Superior temporal gyrus (tissue), 1 donor: ENCODE data around the gene MUS81.
A peak's percentile ranks its signal among the peaks of the same experiment; 100 is the strongest.
"Not testable (repeated sequence)": the region's sequence is repeated elsewhere in the genome, so short reads cannot be mapped to it uniquely, and the experiment has no call there.

ENCODE experiments used
- DNase-seq: peaks from one replicate; pipeline ENCODE4 v3.0.0-alpha.2; 2016; ENCODE audit errors: extremely low spot score

The MUS81 gene, protein sequence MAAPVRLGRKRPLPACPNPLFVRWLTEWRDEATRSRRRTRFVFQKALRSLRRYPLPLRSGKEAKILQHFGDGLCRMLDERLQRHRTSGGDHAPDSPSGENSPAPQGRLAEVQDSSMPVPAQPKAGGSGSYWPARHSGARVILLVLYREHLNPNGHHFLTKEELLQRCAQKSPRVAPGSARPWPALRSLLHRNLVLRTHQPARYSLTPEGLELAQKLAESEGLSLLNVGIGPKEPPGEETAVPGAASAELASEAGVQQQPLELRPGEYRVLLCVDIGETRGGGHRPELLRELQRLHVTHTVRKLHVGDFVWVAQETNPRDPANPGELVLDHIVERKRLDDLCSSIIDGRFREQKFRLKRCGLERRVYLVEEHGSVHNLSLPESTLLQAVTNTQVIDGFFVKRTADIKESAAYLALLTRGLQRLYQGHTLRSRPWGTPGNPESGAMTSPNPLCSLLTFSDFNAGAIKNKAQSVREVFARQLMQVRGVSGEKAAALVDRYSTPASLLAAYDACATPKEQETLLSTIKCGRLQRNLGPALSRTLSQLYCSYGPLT

DNA sequence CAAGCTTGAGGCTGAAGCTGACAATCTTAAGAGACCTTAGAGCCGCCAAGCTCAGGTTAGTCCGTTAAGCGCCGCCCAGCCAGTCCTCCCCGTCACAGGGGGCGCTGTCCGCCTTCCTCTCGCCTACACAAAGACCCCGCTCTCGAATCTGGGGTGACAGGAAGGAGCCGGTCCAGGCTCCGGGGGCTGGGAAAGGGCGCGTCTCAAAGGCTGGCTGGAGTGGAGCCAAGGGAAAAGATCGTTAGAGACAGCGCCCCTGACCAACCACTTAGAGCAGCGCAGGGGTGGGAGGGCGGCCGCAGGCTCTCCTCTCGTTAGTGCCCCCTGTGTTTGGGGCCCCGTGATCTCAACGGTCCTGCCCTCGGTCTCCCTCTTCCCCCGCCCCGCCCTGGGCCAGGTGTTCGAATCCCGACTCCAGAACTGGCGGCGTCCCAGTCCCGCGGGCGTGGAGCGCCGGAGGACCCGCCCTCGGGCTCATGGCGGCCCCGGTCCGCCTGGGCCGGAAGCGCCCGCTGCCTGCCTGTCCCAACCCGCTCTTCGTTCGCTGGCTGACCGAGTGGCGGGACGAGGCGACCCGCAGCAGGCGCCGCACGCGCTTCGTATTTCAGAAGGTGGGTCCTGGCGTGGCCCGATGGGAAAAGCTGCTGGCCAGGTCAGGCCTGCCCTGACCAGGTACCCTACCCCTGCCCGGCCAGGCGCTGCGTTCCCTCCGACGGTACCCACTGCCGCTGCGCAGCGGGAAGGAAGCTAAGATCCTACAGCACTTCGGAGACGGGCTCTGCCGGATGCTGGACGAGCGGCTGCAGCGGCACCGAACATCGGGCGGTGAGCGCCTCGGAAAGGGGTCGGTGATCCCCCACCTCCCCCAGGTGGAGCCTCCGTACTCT, at the start of gene MUS81:
TSS of gene MUS81 (plus strand) at position 156 of the 887 bp plus-strand sequence. CDS start at position 477, 321 bp downstream.
- DNase-seq: peak; percentile 95

DNA sequence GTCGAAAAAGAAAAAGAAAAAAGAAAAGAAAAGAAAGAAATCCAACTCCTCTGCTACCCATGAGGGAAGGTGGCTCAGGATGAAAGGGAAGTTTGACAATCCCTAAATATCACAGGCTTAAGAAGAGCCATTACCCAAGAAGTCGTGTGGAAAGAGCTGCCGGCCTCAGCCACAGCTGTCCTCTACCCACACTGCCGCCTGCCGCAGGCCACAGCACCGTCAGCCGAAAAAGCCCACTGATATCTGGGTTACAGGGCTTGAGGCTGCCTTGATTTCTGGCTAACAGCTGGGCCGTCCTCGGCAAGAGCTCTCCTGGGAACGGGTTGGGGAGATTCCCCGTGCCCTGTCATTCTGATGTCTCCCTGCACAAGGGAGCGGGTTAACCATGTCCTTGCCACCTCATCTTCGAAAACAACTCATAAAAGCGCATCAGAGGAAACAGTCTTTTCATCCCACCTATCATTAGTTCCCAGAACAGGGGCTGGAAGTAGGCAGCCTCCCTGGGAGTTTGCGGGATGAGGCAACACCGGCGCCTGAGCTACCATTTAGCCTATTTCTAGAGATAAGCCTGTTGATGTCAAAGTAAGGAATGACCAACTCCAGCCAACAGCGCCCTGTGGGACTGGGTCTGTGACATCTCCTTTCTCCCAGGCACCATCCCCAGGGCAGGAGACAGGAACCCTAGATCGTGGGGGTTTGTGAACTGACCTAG, 48.3 kb upstream of the MUS81 start:
- no peak for DNase-seq

- no peak for DNase-seq
Measured at GRCh38 chr11:65814131-65814985, 45.9 kb upstream of the MUS81 start.

- no peak for DNase-seq
Measured at GRCh38 chr11:65814986-65815565, 45.2 kb upstream of the MUS81 start.

DNA sequence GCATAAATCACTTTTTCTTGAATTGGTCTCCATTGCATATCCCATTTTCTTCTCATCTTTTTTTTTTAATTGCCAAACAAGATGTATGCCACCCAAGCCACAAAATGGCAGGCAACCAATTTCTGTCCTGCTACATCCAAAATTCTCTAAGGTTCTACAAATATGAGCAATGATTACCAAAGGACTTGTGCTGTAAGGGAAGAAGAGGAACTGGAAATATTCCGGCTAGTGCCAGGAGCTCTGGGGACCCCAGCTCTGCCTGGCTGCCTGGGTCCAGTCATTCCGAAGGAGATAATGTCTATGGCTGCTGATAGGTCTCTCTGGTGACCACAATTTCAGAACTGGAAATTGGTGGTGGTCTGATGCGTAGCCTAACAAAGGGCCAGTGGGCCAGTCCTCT, 43.5 kb upstream of the MUS81 start:
- DNase-seq: no peak

- DNase-seq: peak; percentile 23
Measured at GRCh38 chr11:65817312-65817834, 42.9 kb upstream of the MUS81 start.

DNA sequence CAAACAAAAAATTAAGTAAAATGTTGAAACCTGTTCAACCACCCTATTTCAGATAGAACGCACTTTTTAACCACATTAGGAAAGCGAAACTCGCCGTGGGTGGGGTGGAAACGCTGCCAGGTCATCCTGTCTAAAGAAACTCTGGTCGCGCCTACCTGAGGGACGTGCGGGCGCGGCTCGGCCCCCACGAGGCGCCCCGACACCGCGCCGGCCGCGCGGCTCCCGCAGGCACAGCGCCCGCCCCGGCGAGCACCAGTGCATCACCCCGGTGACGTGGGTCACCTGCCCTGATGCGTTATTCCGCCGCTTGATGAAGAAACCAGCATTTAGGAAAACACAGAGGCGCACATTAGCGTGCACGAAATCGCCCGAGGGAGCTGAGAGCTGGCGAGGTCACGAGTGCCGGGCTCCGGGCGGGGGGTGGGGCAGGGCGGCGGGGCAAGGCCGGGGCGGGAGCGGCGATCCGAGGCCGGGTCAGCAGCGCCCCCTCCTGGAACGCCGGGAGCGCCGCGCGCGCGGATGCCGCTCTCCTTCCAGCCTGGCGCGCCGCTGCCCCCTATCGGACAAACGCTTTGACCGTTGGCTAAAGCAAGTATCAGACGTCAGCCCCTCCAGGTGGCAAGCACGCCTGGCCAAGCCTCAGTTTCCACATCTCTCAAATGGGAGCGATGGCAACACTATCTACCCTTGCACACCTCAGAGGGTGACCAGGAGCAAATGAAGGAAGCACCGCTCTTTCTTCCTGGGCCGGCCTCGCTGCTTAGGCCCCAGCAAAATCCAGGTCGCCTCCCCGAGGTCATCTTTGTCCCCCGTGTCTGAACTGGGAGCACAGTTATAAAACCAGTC, 42.2 kb upstream of the MUS81 start:
- peak; percentile 93 for DNase-seq

DNA sequence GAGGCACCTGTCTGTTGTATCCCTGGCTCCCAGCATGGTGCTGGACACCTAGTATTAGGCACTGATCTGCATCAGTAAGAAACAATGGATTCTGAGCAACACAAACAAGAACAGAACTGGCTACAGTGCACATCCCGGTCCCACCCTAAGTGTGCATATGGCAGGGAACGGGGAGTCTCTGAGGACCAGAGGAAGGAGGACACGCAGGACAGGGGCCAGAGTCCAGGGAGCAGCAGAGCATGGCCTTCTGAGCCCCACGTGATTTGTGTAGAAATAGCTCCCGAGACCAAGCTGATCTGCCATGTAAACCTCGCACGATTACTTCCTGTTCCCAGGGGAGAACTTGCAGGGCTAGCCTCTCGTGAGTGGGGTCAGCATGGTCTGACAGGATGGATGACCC, 39.1 kb upstream of the MUS81 start:
- no peak for DNase-seq

- no peak for DNase-seq
Measured at GRCh38 chr11:65822776-65823528, 37.3 kb upstream of the MUS81 start.

DNA sequence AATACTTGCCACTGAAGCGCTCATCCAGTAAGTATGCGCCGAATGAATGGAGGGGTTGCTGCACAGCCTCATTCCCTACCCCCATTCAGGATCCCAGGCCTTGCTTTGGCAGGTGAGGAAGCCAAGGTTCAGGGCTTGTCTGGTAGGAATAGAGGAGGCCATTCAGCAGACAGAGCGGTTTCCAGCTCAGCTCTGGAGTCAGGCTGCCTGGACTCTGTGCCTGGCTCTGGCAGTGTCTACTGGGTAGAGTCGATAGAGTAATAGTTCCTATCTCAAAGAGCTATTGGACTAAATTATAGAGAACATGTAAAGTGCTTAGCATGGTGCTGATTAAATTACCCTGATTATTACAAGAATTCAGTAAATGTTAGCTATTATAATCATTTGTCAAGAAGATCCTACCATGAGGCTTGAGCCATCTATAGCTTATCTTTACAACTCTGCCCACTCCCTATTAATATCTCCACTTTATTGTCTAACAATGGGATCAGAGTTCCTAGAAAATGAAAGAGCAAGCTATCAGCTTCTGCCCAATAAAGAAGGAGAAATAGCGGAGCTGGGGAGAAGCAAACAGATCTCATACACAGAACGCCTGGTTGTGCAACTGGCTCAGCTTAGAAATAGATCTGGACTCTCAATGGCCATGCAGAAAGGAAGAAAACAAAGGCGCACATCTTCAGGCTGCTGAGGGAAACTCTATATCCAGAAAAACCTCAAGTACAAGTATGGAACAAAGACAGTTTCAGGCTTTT, 33.1 kb upstream of the MUS81 start:
- DNase-seq: no peak

DNA sequence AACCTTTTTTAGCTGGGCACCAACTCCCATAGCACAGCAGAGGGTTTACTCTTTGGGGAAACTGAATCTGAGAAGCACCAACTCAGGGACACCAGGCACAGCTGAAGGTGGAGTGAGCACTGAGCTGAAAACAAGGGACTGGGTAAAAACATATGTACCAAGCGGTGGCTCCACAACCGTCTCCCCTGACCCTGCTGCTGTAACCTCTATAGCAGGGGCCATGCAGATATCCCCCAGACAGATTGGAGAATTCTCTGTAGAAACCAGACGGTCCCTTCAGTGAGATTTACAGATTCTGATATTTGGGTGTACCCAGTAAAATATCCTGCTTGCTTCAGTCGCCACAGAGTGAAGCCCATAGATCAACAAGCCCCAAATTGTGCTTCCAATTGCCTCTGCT, 30.8 kb upstream of the MUS81 start:
- DNase-seq: no peak

DNA sequence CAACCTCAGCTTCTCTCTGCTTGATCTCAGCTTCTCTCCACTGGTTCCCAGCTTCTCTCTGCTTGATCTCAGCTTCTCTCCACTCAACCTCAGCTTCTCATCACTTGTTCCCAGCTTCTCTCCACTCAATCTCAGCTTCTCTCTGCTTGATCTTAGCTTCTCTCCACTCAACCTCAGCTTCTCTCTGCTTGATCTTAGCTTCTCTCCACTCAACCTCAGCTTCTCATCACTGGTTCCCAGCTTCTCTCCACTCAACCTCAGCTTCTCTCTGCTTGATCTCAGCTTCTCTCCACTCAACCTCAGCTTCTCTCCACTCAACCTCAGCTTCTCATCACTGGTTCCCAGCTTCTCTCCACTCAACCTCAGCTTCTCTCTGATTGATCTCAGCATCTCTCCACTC, 28.0 kb upstream of the MUS81 start:
- DNase-seq: not testable (repeated sequence)

DNA sequence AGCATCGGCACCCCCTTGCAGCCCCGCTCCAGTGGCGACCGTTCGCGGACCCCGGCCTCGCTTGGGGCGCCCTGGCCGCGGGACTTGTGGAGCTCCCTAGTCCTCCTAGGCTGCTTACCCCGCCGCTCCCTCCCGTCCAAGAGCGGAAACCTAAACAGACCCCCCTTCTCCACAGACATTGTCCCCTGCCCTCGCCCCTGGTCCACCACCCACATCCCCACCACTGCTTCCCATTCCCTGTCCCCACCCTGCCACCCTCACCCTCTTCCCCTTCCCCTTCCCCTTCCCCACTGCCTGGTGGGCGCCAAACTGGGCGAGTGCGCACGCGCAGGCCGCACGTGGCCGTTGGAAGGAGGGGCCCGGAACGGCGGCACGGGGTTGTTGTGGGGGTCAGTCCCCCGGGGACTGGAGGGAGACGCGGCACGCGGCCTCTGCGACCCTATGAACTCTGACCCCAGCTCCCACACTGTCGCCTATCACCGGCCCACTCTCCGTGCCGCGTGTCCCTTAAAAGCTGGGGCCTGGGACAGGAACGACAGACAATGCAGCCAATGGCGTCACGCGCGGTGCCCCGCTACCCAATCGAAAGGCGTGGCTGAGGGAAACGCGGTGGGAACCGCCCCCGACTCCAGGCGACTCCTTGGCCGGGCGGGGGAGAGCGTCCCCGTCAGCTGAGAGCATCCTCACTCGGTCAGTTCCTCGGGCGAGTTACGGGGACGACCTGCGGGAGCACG, 26.8 kb upstream of the MUS81 start, which contains the start of gene SNX32:
TSS of gene SNX32 (plus strand) at position 667 of the 734 bp plus-strand sequence. CDS start 103 bp downstream, outside the sequence.
- peak; percentile 98 for DNase-seq

- DNase-seq: no peak
Measured at GRCh38 chr11:65834202-65834601, 26.0 kb upstream of the MUS81 start.

GRCh38 chr11:65842144-65842543, 18.1 kb upstream of the MUS81 start:
- DNase-seq: no peak

DNA sequence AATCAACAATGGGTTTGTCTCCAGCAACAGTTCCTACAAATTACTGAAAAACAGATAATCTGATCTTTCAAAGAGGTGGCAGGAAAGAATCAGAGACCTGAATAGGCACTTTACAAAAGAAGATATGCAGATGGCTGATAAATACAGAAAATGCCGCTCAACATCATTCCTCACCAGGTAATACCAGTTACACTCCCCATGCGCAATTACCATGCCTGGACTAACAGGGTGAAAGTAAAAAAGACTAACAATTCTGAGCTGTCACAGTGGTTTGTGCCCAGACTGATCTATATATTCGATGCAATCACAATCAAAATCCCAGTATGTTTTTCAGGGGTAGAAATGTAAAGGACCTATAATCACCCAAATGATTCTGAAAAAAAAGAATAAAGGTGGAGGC, 16.4 kb upstream of the MUS81 start:
- no peak for DNase-seq
